GM19397 (cell line): Measurements from ENCODE around the gene SLAIN2.
A peak's percentile ranks its signal among the peaks of the same experiment; 100 is the strongest.

Source experiments
- ATAC-seq: cut with Tn5 transposase; IDR thresholded peaks from one replicate; pipeline ENCODE4 v1.9.1; 2021; ENCODE audit warnings: mild to moderate bottlenecking, moderate library complexity; ENCODE audit not compliant: unreplicated experiment

The SLAIN2 gene

DNA sequence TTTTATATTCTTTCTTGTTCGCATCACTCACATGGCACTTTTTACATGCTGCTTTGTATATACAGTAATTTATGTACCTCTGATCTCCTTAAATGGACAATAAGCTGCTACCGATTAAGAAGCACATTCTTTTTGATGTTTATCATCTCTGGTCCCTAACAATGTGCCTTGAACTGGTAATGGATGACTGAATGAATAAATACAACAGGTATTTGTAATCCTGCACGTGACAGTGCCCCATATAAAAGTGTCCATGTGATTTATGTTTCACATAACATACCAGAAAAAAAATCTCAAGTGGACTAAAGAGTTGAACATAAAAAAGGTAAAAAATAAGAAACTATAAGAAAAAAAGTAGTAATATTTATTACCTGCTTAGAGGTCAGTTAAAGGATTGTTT, 7.7 kb upstream of the SLAIN2 start:
- ATAC-seq = no peak

DNA sequence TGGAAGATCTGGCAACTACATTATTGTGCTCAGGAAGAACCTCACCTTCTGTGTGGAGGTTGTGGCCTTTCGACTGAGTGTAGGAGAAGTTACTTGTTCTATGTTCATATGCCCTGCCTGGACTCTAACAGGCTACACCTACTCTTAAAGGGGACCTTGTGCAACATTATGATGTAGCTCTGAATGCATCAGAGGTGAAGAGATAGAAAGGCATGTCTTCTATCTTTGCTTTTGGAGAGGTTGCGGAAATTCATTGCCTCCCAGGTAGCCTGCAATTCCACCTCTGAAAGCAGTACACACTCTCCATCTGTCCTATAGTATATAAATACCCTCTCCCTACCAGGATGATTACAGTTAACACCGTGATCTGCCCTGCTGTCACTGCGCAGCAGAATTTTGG, 7.1 kb upstream of the SLAIN2 start:
- ATAC-seq = no peak

- no peak for ATAC-seq
Observed at GRCh38 chr4:48334900-48335384, 6.4 kb upstream of the SLAIN2 start.

DNA sequence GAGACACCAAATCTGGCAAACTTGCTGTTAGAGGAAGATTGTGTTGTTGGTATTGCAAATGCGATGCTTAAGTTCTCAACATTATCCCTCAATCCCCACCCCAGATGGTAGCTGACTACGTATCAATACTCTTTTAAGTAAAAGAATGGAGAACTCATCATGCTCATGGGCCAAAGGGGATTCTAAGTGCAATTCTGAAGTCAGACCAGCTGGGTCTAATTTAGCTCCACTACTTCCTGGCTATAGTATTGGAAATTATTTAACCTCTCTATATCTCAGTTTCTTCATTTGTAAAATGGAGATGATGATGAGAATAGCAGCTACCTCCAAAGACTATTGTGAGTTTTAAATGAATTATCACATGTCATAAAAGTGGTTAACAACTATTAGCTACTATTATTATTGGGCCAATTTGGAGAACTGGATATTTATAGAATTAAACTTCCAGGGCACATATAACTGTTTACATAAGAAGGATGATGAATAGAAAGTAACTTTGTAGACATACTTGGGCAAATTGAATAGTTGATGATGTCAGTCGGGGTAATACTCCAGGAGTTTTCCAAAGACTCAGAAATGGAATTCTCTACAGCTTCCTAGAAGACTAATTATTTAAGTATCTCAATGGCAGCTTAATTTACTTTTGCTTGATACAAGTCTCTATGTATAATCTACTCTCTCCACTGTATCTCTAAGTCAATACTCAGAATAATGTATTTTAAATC, 5.0 kb upstream of the SLAIN2 start:
- no peak for ATAC-seq

- ATAC-seq = no peak
Observed at GRCh38 chr4:48337731-48338130, 3.6 kb upstream of the SLAIN2 start.

GRCh38 chr4:48339642-48340041, 1.7 kb upstream of the SLAIN2 start:
- ATAC-seq = no peak

- peak; percentile 0 for ATAC-seq
Observed at GRCh38 chr4:48340276-48340964, 909 bp upstream of the SLAIN2 start.

- ATAC-seq = peak; percentile 23
Observed at GRCh38 chr4:48341776-48342605, 662 bp downstream of the SLAIN2 start.

DNA sequence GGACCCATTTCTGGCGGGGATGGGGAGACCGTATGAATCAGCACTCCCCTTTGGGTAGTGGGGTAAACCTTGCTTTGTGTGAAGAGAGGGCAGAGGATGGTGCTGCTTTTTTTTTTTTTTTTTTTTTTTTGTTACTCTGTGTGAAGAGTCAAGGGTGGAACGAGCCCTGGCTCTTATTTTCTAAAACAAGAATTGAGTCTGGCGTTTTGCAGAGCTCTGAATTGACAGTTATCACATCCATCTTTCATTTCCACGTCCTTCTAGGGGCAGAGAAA, 1.2 kb downstream of the SLAIN2 start:
- ATAC-seq = no peak

DNA sequence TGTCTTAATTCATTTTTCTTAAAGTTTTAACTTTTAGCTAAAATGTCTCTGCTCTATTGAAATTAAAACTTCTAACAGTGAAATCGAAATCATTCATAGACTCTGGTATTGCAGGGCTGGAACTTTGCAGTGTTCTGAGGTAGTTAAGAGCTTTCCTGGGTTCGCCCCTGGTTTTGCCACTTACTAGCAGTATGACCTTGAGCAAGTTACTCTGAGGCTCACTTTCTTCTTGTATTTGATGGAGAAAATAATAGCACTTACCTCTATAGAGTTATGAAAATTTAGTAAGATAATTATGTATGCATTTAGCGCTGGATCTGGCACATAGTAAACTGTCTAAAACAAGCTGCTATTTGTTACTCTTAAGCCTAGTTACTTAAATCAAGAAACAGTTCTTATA, 1.7 kb downstream of the SLAIN2 start:
- ATAC-seq = no peak

GRCh38 chr4:48343551-48343950, 2.2 kb downstream of the SLAIN2 start:
- no peak for ATAC-seq

DNA sequence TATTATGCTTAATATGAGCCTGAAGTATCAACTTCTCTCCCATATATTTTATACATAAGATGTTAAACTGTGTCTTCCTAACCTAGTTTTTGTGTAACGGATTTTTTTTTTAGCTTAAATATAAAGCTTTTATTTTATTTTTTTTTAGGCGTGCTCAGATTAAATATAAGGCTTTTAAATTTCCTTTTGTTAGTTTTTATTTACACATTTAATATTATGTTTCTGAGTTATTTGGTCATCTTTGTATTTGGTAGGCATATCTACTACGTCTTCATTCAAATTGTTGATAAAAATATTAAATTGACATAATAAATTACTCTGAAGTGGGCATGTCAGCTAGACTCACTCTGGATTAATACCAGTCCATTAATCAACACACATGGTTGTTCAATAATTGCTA, 4.2 kb downstream of the SLAIN2 start:
- ATAC-seq = no peak

DNA sequence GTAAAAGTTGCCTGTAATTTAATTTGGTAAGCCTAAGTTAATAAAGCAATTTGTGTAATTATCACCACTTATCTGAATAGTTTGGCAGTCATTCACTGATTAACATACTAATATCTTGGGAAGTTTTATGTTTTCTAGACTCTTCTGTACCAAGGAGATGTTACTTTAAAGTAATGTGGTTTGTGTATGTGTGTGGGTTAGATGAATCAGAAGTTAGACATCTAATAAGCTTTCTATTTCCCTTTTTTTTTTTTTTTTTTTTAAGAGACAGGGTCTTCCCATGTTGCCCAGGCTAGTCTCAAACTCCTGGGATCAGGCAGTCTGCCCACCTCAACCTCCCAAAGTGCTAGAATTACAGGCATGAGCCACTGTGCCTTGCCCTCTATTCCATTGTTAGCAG, 5.3 kb downstream of the SLAIN2 start:
- ATAC-seq = no peak

GRCh38 chr4:48347282-48347921, 6.1 kb downstream of the SLAIN2 start:
- ATAC-seq = no peak

DNA sequence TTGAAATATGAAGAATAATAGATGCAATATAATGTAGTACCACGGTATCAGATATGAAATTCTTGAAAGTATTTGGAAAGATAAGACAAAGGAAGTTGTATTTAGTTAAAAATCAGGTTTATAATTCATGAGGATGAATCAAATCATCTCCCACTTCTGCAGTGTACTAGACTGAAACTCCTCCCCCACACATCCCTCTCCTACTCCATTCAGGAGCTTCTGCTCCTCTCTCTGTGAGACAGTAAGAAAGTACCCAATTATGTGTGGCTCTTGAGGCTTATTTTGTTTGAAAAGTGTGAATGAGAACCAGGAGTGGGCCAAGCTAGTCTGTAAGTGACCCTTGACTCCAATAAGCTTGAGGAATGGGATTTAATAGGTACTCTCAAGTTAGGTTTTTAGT, 9.5 kb downstream of the SLAIN2 start:
- ATAC-seq = no peak

- no peak for ATAC-seq
Observed at GRCh38 chr4:48352793-48353192, 11.5 kb downstream of the SLAIN2 start.

GRCh38 chr4:48356355-48356754, 15.0 kb downstream of the SLAIN2 start:
- ATAC-seq = no peak

DNA sequence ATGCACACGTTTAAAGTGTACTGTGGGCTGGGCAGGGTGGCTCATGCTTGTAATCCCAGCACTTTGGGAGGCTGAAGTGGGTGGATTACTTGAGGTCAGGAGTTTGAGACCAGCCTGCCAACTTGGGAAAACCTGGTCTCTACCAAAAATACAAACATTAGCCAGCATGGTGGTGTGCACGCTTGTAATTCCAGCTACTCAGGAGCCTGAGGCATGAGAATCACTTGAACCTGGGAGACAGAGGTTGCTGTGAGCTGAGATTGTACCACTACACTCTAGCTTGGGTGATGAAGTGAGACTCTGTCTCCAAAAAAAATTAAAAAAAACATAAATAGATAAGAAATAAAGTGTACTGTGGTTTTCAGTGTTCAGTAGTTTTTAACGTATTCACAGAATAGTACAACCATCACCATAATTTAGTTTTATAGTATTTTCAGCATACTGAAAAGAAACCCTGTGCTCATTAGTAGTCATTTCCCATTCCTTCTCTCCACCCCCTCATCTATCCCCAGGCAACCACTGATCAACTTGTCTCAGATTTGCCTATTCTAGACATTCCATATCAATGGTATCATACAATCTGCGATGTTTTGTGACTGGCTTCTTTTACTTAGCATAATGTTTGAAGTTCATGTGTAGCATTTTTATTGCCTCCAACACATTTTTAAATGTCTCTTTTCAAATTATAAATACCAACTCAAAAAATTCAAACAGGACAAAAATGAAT, 19.1 kb downstream of the SLAIN2 start:
- no peak for ATAC-seq

GRCh38 chr4:48361012-48361400, 19.7 kb downstream of the SLAIN2 start:
- no peak for ATAC-seq

GRCh38 chr4:48366611-48367010, 25.3 kb downstream of the SLAIN2 start:
- no peak for ATAC-seq

DNA sequence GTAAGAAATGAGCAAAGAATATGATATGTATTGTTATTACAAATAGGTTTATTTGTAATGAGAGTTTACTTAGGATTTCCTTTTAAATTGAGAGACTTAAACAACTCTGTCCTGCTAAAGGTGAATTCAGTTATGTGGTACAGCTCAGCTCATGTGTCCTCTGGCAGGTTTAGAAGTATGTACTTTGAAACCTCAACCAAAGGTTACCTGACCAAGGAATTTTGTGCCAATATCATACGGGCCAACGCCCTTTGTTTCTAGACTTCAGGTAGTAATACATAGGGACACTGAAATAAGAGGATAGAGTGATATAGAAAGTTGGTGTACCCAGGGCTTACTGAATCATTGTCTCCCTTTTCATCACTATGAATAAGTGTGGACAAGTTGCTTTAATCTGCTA, 25.7 kb downstream of the SLAIN2 start:
- ATAC-seq = no peak
